SU-DHL-6 (cell line): Measurements from ENCODE around the gene MTHFSD.

ENCODE experiments used
- H2AFZ ChIP-seq: fragments of 200-600 bp; sonication (generic); 2 replicates; pipeline ENCODE4 v1.6.1; 2014; ENCODE audit warnings: low read depth, mild to moderate bottlenecking, moderate library complexity, mixed read lengths, antibody characterized with exemption, low read length; ENCODE audit not compliant: severe bottlenecking
- H3F3A ChIP-seq: fragments of 200-600 bp; shearing (Covaris generic); 2 replicates; pipeline ENCODE4 v1.6.0; 2016; ENCODE audit warnings: antibody characterized with exemption, mild to moderate bottlenecking; ENCODE audit not compliant: insufficient read depth
- H3K27ac ChIP-seq: fragments of 200-600 bp; sonication (generic); 2 replicates; pipeline ENCODE4 v1.5.1; 2016; ENCODE audit warnings: low read depth, mild to moderate bottlenecking, low read length, moderate library complexity, mixed read lengths
- H3K27me3 ChIP-seq: fragments of 200-600 bp; sonication (generic), shearing (Covaris generic); 2 replicates; pipeline ENCODE4 v1.6.0; 2014; ENCODE audit warnings: mild to moderate bottlenecking, low read length
- H3K36me3 ChIP-seq: fragments of 200-600 bp; sonication (generic); 2 replicates; pipeline ENCODE4 v1.6.1; 2014; ENCODE audit warnings: mild to moderate bottlenecking, low read length, mixed read lengths
- H3K4me2 ChIP-seq: fragments of 300-600, 200-600 bp; shearing (Covaris generic), sonication (generic); 2 replicates; pipeline ENCODE4 v1.6.0; 2014; ENCODE audit warnings: low read length, low read depth, mild to moderate bottlenecking; ENCODE audit not compliant: poor library complexity, severe bottlenecking
- H3K4me3 ChIP-seq: fragments of 200-600 bp; sonication (generic); 2 replicates; pipeline ENCODE4 v1.5.1; 2014; ENCODE audit warnings: antibody characterized with exemption, low read length, mild to moderate bottlenecking, mixed read lengths; ENCODE audit not compliant: insufficient read depth, poor library complexity, severe bottlenecking
- H3K79me2 ChIP-seq: fragments of 200-600 bp; sonication (generic); 2 replicates; pipeline ENCODE4 v1.6.1; 2014; ENCODE audit warnings: mild to moderate bottlenecking, low read length, moderate library complexity; ENCODE audit not compliant: insufficient read depth
- H3K9ac ChIP-seq: fragments of 200-600 bp; sonication (generic); 2 replicates; pipeline ENCODE4 v1.7.0; 2014; ENCODE audit warnings: mild to moderate bottlenecking, low read length
- H3K9me2 ChIP-seq: fragments of 200-600 bp; sonication (generic); replicated peaks from 2 replicates; pipeline ENCODE4 v1.6.1; 2014; ENCODE audit warnings: low read length; ENCODE audit not compliant: insufficient read depth
- H3K9me3 ChIP-seq: fragments of 200-600 bp; sonication (generic); 2 replicates; pipeline ENCODE4 v1.6.1; 2014; ENCODE audit warnings: low read length, mixed read lengths; ENCODE audit not compliant: insufficient read depth
- H4K20me1 ChIP-seq: fragments of 200-600 bp; sonication (generic); 2 replicates; pipeline ENCODE4 v1.6.1; 2014; ENCODE audit warnings: low read depth, mild to moderate bottlenecking, antibody characterized with exemption, low read length, moderate library complexity, mixed read lengths
- CTCF ChIP-seq: fragments of 200-600 bp; sonication (generic); IDR thresholded peaks from one replicate; pipeline ENCODE4 v1.5.1; 2017; ENCODE audit warnings: antibody characterized with exemption, mild to moderate bottlenecking, low read length, moderate library complexity; ENCODE audit not compliant: insufficient read depth, poor library complexity, severe bottlenecking
- EZH2phosphoT487 ChIP-seq: fragments of 200-600 bp; sonication (generic), shearing (Covaris generic); conservative IDR thresholded peaks from 2 replicates; pipeline ENCODE4 v1.6.1; 2018; ENCODE audit warnings: mild to moderate bottlenecking, antibody characterized with exemption, low read length, moderate library complexity, mixed read lengths

Gene MTHFSD

GRCh38 chr16:86584071-86584685 is 29.1 kb upstream of the MTHFSD start:
- H3F3A ChIP-seq = no peaks in the 10 kb centered on the region

DNA sequence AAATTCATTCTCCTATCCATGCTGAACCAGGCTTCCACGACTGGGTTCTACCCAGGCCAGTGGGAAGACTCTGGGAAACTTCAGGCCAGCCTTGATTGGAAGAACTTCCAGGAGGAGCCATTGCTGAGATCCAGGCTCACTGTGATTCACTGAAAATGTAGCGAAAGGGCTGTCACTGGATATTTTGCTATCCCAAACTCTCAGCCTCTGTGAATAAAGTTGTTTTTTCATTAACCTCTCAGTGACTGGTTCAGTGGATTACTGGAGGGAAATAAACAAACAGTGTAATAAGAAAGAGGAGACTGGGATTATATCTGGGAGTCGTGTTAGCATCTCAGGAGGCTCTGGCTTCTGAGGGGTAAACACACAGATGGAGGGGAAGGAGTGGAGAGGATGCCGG is 26.4 kb upstream of the MTHFSD start:
- Histone ChIP-seq H3K36me3 (no peaks in the 10 kb centered on the region), H3K9me2 (no peaks in the 10 kb centered on the region), H4K20me1 (no peaks in the 10 kb centered on the region), H3K79me2 (no peaks in the 10 kb centered on the region), H3K27ac (no peak overlapping the region), H3K4me2 (no peak overlapping the region), H3K27me3 (no peaks in the 10 kb centered on the region), H2AFZ (no peak overlapping the region), H3K4me3 (no peak overlapping the region), H3K9me3 (no peaks in the 10 kb centered on the region), H3F3A (no peaks in the 10 kb centered on the region), H3K9ac (no peak overlapping the region)
- no peak for TF ChIP-seq EZH2phosphoT487

More at GRCh38 chr16:86584071-86584685, 29.1 kb upstream of the MTHFSD start:
- Histone ChIP-seq H3K79me2 (no peaks in the 10 kb centered on the region), H3K4me2 (no peak overlapping the region), H3K9me3 (no peaks in the 10 kb centered on the region), H2AFZ (no peak overlapping the region), H3K36me3 (no peaks in the 10 kb centered on the region), H3K27ac (no peak overlapping the region), H3K4me3 (no peak overlapping the region), H3K27me3 (no peaks in the 10 kb centered on the region), H4K20me1 (no peaks in the 10 kb centered on the region), H3K9ac (no peak overlapping the region), H3K9me2 (no peaks in the 10 kb centered on the region)
- TF ChIP-seq CTCF (no peak), EZH2phosphoT487 (no peak)

DNA sequence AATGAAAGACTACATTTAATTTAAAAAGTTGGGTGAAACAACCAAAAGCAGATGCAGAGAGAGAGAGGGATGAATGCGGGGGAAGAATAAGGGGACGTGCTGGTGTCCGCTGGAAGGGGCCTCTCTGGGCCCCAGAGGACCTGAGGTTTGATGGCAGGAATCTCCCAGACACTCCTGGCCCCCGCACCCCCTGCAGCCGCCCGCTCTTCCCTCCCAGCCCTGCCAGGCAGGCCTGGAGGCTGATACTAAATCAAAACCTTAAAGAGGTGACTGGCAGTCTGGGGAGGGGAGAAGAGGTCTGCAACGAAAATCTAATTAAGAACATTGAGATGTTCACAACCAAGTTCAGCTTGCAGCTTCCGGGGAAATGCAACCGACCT is 25.7 kb upstream of the MTHFSD start:
- TF ChIP-seq EZH2phosphoT487 = no peak
- TF ChIP-seq CTCF = no peak
- Histone ChIP-seq H3K9me3 (no peaks in the 10 kb centered on the region), H3K27ac (no peak overlapping the region), H2AFZ (no peak overlapping the region), H4K20me1 (no peaks in the 10 kb centered on the region), H3K4me2 (no peak overlapping the region), H3F3A (no peaks in the 10 kb centered on the region), H3K79me2 (no peaks in the 10 kb centered on the region), H3K4me3 (no peak overlapping the region), H3K36me3 (no peaks in the 10 kb centered on the region), H3K9me2 (no peaks in the 10 kb centered on the region), H3K27me3 (no peaks in the 10 kb centered on the region), H3K9ac (no peak overlapping the region)

DNA sequence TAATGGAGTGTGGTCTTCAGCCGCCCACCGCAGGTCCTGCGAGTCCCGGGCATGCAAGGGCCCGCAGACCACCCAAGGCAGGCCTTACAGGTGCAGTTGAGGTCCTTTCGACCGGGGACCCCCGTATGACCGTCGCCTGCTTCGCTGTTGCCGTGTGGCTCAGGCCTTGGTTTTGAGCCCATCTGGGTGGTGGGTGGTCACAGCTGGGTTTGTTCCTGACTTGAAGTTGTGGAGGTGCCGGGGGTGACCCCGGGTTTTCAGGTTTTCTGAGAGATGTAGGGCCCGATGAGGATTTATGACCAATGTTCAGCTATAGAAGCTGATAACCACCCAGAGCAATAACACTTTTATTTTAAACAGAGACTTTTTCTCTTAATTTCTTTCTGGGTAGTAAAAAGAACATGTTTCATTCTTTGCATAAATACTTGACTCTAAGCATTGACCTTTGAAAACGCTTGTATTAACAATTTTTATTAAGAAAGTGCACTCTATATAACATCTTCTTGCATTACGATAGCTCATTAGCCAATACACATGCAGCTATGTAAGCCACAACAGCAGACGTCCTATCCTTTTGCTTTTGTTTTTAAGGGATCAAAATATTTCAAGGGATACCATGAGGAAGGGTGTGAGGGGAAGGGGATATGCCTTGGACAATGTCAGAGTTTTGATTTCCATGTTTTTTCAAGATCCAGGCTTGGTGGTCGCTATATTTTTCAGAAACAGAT is 25.2 kb upstream of the MTHFSD start:
- TF ChIP-seq EZH2phosphoT487 = no peak
- TF ChIP-seq CTCF = no peak
- Histone ChIP-seq H4K20me1 (no peaks in the 10 kb centered on the region), H3K36me3 (no peaks in the 10 kb centered on the region), H3K79me2 (no peaks in the 10 kb centered on the region), H2AFZ (no peak overlapping the region), H3K4me2 (no peak overlapping the region), H3F3A (no peaks in the 10 kb centered on the region), H3K9ac (no peak overlapping the region), H3K4me3 (no peak overlapping the region), H3K9me3 (no peaks in the 10 kb centered on the region), H3K27ac (no peak overlapping the region), H3K27me3 (no peaks in the 10 kb centered on the region), H3K9me2 (no peaks in the 10 kb centered on the region)
